ENCODE results near the gene HAUS6.

GRCh38 chr9:19148187-19148586 lies 45.5 kb upstream of the HAUS6 start:
- TF ChIP-seq, protein P1, sequence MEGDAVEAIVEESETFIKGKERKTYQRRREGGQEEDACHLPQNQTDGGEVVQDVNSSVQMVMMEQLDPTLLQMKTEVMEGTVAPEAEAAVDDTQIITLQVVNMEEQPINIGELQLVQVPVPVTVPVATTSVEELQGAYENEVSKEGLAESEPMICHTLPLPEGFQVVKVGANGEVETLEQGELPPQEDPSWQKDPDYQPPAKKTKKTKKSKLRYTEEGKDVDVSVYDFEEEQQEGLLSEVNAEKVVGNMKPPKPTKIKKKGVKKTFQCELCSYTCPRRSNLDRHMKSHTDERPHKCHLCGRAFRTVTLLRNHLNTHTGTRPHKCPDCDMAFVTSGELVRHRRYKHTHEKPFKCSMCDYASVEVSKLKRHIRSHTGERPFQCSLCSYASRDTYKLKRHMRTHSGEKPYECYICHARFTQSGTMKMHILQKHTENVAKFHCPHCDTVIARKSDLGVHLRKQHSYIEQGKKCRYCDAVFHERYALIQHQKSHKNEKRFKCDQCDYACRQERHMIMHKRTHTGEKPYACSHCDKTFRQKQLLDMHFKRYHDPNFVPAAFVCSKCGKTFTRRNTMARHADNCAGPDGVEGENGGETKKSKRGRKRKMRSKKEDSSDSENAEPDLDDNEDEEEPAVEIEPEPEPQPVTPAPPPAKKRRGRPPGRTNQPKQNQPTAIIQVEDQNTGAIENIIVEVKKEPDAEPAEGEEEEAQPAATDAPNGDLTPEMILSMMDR (IDR thresholded peaks at IDR 0.05; ENCODE audit: low read length), result no peak
- no peak for TF ChIP-seq EZH2 (IDR thresholded peaks at IDR 0.05; ENCODE audit: borderline replicate concordance, low read length)

Data from OCI-LY1 (cell line).